Neural progenitor cell (in vitro differentiated cells): ENCODE measurements around the gene PRSS8.

ENCODE experiments used
- CTCF ChIP-seq: fragments of 200-600 bp; sonication (generic); IDR thresholded peaks from 2 replicates; pipeline ENCODE4 v1.5.1; 2017; ENCODE audit warnings: antibody characterized with exemption, mild to moderate bottlenecking
- EZH2 ChIP-seq: fragments of 200-600 bp; sonication (generic); IDR thresholded peaks from 2 replicates; pipeline ENCODE4 v1.6.1; 2017; ENCODE audit warnings: antibody characterized with exemption, mild to moderate bottlenecking, moderate library complexity

DNA sequence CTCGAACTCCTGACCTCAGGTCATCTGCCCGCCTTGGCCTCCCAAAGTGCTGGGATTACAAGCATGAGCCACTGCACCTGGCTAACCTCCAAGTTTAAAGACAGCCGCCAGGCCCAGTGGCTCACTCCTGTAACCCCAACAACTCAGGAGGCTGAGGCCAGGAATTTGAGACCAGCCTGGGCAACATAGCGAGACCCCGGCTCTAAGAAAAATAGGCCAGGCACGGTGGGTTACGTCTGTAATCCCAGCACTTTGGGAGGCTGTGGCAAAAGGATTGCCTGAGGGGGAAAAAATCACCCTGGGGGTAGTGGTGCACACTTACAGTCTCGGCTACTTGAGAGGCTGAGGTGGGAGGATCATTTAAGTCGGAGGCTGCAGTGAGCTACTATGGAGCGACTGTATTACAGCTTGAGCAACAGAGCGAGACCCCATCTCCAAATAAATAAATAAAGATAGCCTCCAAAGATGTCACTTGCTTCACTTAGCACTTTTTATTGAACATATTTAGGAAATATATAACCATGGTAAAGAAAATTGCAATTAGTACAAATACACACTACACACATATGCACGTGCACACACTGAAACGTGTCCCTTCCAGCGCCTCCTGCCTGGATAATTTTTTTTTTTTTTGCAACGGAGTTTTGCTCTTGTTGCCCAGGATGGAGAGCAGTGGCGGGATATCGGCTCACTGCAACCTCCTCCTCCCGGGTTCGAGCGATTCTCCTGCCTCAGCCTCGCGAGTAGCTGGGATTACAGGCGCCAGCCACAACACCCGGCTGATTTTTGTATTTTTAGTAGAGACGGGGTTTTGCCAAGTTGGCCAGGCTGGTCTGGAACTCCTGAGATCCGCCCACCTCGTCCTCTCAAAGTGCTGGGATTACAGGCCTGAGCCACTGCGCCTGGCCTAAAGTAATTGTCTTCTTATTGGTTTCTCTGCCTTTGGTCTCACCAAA is 28.7 kb downstream of the PRSS8 start:
- TF ChIP-seq CTCF (no peak), EZH2 (no peak)
